ENCODE measurements around the gene SDK2.
A peak's percentile ranks its signal among the peaks of the same experiment; 100 is the strongest.

Gene SDK2

GRCh38 chr17:73435412-73435811 lies 208.8 kb downstream of the SDK2 start:
- no peak overlapping the region for H4K91ac ChIP-seq (ENCODE audit: low read depth, low read length, poor library complexity)

GRCh38 chr17:73434154-73434553 lies 210.1 kb downstream of the SDK2 start:
- Histone ChIP-seq H3K23ac (ENCODE audit: low read depth, low read length, poor library complexity) (no peak overlapping the region), H3K4me2 (ENCODE audit: insufficient read depth, low read length, poor library complexity, severe bottlenecking) (no peak overlapping the region), H4K91ac (ENCODE audit: low read depth, low read length, poor library complexity) (no peak overlapping the region), H3K4me1 (ENCODE audit: control insufficient read depth in 2 of 2, insufficient read depth in 1 of 2, low read depth in 1 of 2, low read length in 2 of 2) (no peaks in the 10 kb centered on the region), H3K27ac (replicated peaks; ENCODE audit: low read length) (no peak overlapping the region), H3K36me3 (replicated peaks in 1 of 2; ENCODE audit: control insufficient read depth in 2 of 2, insufficient read depth in 2 of 2, low read length in 2 of 2) (peaks cover 29% of the 10 kb centered on the region in 2 donors), H3K9me3 (replicated peaks in 1 of 2; ENCODE audit: control insufficient read depth in 2 of 2, insufficient read depth in 1 of 2, low read depth in 1 of 2, low read length in 2 of 2) (no peaks in the 10 kb centered on the region), H3K9ac (ENCODE audit: low read depth, low read length, poor library complexity) (no peak overlapping the region), H3K27me3 (ENCODE audit: control insufficient read depth in 3 of 3, insufficient read depth in 3 of 3, low read depth in 1 of 3, low read length in 3 of 3) (no peaks in the 10 kb centered on the region), H2BK12ac (ENCODE audit: low read length) (no peak overlapping the region), H3K4ac (ENCODE audit: low read length) (no peak overlapping the region), H2BK15ac (ENCODE audit: low read length) (no peak overlapping the region), H2AFZ (ENCODE audit: low read length) (no peak overlapping the region), H2BK120ac (ENCODE audit: low read depth, low read length) (no peak overlapping the region), H3K79me1 (ENCODE audit: low read depth, low read length) (no peaks in the 10 kb centered on the region), H3K18ac (ENCODE audit: low read length) (no peak overlapping the region), H3K14ac (ENCODE audit: low read length) (no peak overlapping the region), H2BK5ac (ENCODE audit: low read length) (no peak overlapping the region), H4K8ac (ENCODE audit: low read depth, low read length) (no peak overlapping the region), H3K4me3 (ENCODE audit: low read length in 2 of 2) (no peak overlapping the region), H2AK5ac (ENCODE audit: low read depth, low read length) (no peak overlapping the region)
- no peak for DNase-seq (ENCODE audit: low spot score)
- WGBS, 2 donors (ENCODE audit: extremely low coverage in 2 of 2, insufficient read length in 2 of 2, insufficient replicate concordance in 1 of 2): no CpG with 5 or more reads among the region's 8 CpGs

More at GRCh38 chr17:73435412-73435811, 208.8 kb downstream of the SDK2 start:
- Histone ChIP-seq H3K4ac (ENCODE audit: low read length) (no peak overlapping the region), H2AK5ac (ENCODE audit: low read depth, low read length) (no peak overlapping the region), H3K36me3 (replicated peaks in 1 of 2; ENCODE audit: control insufficient read depth in 2 of 2, insufficient read depth in 2 of 2, low read length in 2 of 2) (peaks cover 28 to 32% of the 10 kb centered on the region in 2 donors), H3K4me3 (ENCODE audit: low read length in 2 of 2) (no peak overlapping the region), H3K4me2 (ENCODE audit: insufficient read depth, low read length, poor library complexity, severe bottlenecking) (no peak overlapping the region), H3K4me1 (ENCODE audit: control insufficient read depth in 2 of 2, insufficient read depth in 1 of 2, low read depth in 1 of 2, low read length in 2 of 2) (no peaks in the 10 kb centered on the region), H3K9me3 (replicated peaks in 1 of 2; ENCODE audit: control insufficient read depth in 2 of 2, insufficient read depth in 1 of 2, low read depth in 1 of 2, low read length in 2 of 2) (peaks cover 0 to 2% of the 10 kb centered on the region in 2 donors), H3K79me1 (ENCODE audit: low read depth, low read length) (no peaks in the 10 kb centered on the region), H2BK12ac (ENCODE audit: low read length) (no peak overlapping the region), H3K23ac (ENCODE audit: low read depth, low read length, poor library complexity) (no peak overlapping the region), H3K9ac (ENCODE audit: low read depth, low read length, poor library complexity) (no peak overlapping the region), H3K14ac (ENCODE audit: low read length) (no peak overlapping the region), H3K18ac (ENCODE audit: low read length) (no peak overlapping the region), H2BK5ac (ENCODE audit: low read length) (no peak overlapping the region), H2AFZ (ENCODE audit: low read length) (no peak overlapping the region), H2BK15ac (ENCODE audit: low read length) (no peak overlapping the region), H4K8ac (ENCODE audit: low read depth, low read length) (no peak overlapping the region), H2BK120ac (ENCODE audit: low read depth, low read length) (no peak overlapping the region), H3K27me3 (ENCODE audit: control insufficient read depth in 3 of 3, insufficient read depth in 3 of 3, low read depth in 1 of 3, low read length in 3 of 3) (no peaks in the 10 kb centered on the region), H3K27ac (replicated peaks; ENCODE audit: low read length) (no peak overlapping the region)
- DNase-seq (ENCODE audit: low spot score): no peak
- no CpG with 5 or more reads among the region's 23 CpGs for WGBS, 2 donors (ENCODE audit: extremely low coverage in 2 of 2, insufficient read length in 2 of 2, insufficient replicate concordance in 1 of 2)

GRCh38 chr17:73433501-73433900 lies 210.7 kb downstream of the SDK2 start:
- Histone ChIP-seq H3K14ac (ENCODE audit: low read length) (no peak overlapping the region), H3K4me2 (ENCODE audit: insufficient read depth, low read length, poor library complexity, severe bottlenecking) (no peak overlapping the region), H4K8ac (ENCODE audit: low read depth, low read length) (no peak overlapping the region), H2BK15ac (ENCODE audit: low read length) (no peak overlapping the region), H3K36me3 (replicated peaks in 1 of 2; ENCODE audit: control insufficient read depth in 2 of 2, insufficient read depth in 2 of 2, low read length in 2 of 2) (peaks cover 26 to 36% of the 10 kb centered on the region in 2 donors), H2BK5ac (ENCODE audit: low read length) (no peak overlapping the region), H3K23ac (ENCODE audit: low read depth, low read length, poor library complexity) (no peak overlapping the region), H3K9ac (ENCODE audit: low read depth, low read length, poor library complexity) (no peak overlapping the region), H4K91ac (ENCODE audit: low read depth, low read length, poor library complexity) (no peak overlapping the region), H3K27ac (replicated peaks; ENCODE audit: low read length) (no peak overlapping the region), H2BK120ac (ENCODE audit: low read depth, low read length) (no peak overlapping the region), H3K79me1 (ENCODE audit: low read depth, low read length) (no peaks in the 10 kb centered on the region), H3K4me1 (ENCODE audit: control insufficient read depth in 2 of 2, insufficient read depth in 1 of 2, low read depth in 1 of 2, low read length in 2 of 2) (no peaks in the 10 kb centered on the region), H2BK12ac (ENCODE audit: low read length) (no peak overlapping the region), H3K4me3 (ENCODE audit: low read length in 2 of 2) (no peak overlapping the region), H3K18ac (ENCODE audit: low read length) (no peak overlapping the region), H3K4ac (ENCODE audit: low read length) (no peak overlapping the region), H2AK5ac (ENCODE audit: low read depth, low read length) (no peak overlapping the region), H3K9me3 (replicated peaks in 1 of 2; ENCODE audit: control insufficient read depth in 2 of 2, insufficient read depth in 1 of 2, low read depth in 1 of 2, low read length in 2 of 2) (no peaks in the 10 kb centered on the region), H2AFZ (ENCODE audit: low read length) (no peak overlapping the region), H3K27me3 (ENCODE audit: control insufficient read depth in 3 of 3, insufficient read depth in 3 of 3, low read depth in 1 of 3, low read length in 3 of 3) (no peaks in the 10 kb centered on the region)
- no CpG with 5 or more reads among the region's 11 CpGs for WGBS, 2 donors (ENCODE audit: extremely low coverage in 2 of 2, insufficient read length in 2 of 2, insufficient replicate concordance in 1 of 2)
- DNase-seq (ENCODE audit: low spot score): no peak

- no peak overlapping the region for H2AFZ ChIP-seq (ENCODE audit: low read length)
- H3K23ac ChIP-seq (ENCODE audit: low read depth, low read length, poor library complexity): no peak overlapping the region
- no peak overlapping the region for H3K4me2 ChIP-seq (ENCODE audit: insufficient read depth, low read length, poor library complexity, severe bottlenecking)
- H2BK120ac ChIP-seq (ENCODE audit: low read depth, low read length): no peak overlapping the region
- no peak overlapping the region for H3K4me3 ChIP-seq (ENCODE audit: low read length in 2 of 2)
- H3K9ac ChIP-seq (ENCODE audit: low read depth, low read length, poor library complexity): peak overlapping the region; percentile 80
- no peak overlapping the region for H2BK12ac ChIP-seq (ENCODE audit: low read length)
- H4K8ac ChIP-seq (ENCODE audit: low read depth, low read length): no peak overlapping the region
- H3K79me1 ChIP-seq (ENCODE audit: low read depth, low read length): no peaks in the 10 kb centered on the region
- H2BK15ac ChIP-seq (ENCODE audit: low read length): no peak overlapping the region
- no peaks in the 10 kb centered on the region for H3K9me3 ChIP-seq (replicated peaks in 1 of 2; ENCODE audit: control insufficient read depth in 2 of 2, insufficient read depth in 1 of 2, low read depth in 1 of 2, low read length in 2 of 2)
- no CpG with 5 or more reads among the region's 9 CpGs for WGBS, 2 donors (ENCODE audit: extremely low coverage in 2 of 2, insufficient read length in 2 of 2, insufficient replicate concordance in 1 of 2)
- no peaks in the 10 kb centered on the region for H3K27me3 ChIP-seq (ENCODE audit: control insufficient read depth in 3 of 3, insufficient read depth in 3 of 3, low read depth in 1 of 3, low read length in 3 of 3)
- H3K4ac ChIP-seq (ENCODE audit: low read length): no peak overlapping the region
- no peak overlapping the region for H2BK5ac ChIP-seq (ENCODE audit: low read length)
- H3K18ac ChIP-seq (ENCODE audit: low read length): no peak overlapping the region
- H2AK5ac ChIP-seq (ENCODE audit: low read depth, low read length): no peak overlapping the region
- H3K27ac ChIP-seq (replicated peaks; ENCODE audit: low read length): no peak overlapping the region
- H3K4me1 ChIP-seq (ENCODE audit: control insufficient read depth in 2 of 2, insufficient read depth in 1 of 2, low read depth in 1 of 2, low read length in 2 of 2): no peaks in the 10 kb centered on the region
- H4K91ac ChIP-seq (ENCODE audit: low read depth, low read length, poor library complexity): no peak overlapping the region
- peaks cover 26 to 38% of the 10 kb centered on the region in 2 donors for H3K36me3 ChIP-seq (replicated peaks in 1 of 2; ENCODE audit: control insufficient read depth in 2 of 2, insufficient read depth in 2 of 2, low read length in 2 of 2)
- H3K14ac ChIP-seq (ENCODE audit: low read length): peak overlapping the region; percentile 92
- no peak for DNase-seq (ENCODE audit: low spot score)
These were observed 211.5 kb downstream of the SDK2 start for GRCh38 chr17:73432624-73433190.

Data from neuronal stem cell (in vitro differentiated cells).